Large intestine (tissue), 3 donors: ENCODE results near the gene PCDHGA6. TPM values are rescaled to one million over a fixed set of nuclear protein-coding genes. Genes with fewer than 3 reads are reported as not detected.
"Not testable (repeated sequence)": the region's sequence is repeated elsewhere in the genome, so short reads cannot be mapped to it uniquely, and the experiment has no call there.

ENCODE experiments used
- DNase-seq, 2 donors: peaks; one replicate each; pipeline versions ENCODE4 v3.0.0 to v3.0.0-alpha.2; 2013
- H3K27ac ChIP-seq: one replicate; pipeline ENCODE4 v1.5.1; 2013; ENCODE audit warnings: low read length
- H3K27me3 ChIP-seq: 2 replicates; pipeline ENCODE4 v1.6.1; 2013; ENCODE audit warnings: low read length; ENCODE audit not compliant: control insufficient read depth, insufficient read depth
- H3K36me3 ChIP-seq: 2 replicates; pipeline ENCODE4 v1.6.1; 2013; ENCODE audit warnings: low read length; ENCODE audit not compliant: control insufficient read depth, insufficient read depth
- H3K4me1 ChIP-seq: one replicate; pipeline ENCODE4 v1.6.1; 2013; ENCODE audit warnings: low read length; ENCODE audit not compliant: control insufficient read depth, insufficient read depth
- H3K4me3 ChIP-seq: one replicate; pipeline ENCODE4 v1.5.1; 2013; ENCODE audit warnings: low read length
- H3K9me3 ChIP-seq: one replicate; pipeline ENCODE4 v1.6.1; 2013; ENCODE audit warnings: mild to moderate bottlenecking, low read depth, low read length, moderate library complexity; ENCODE audit not compliant: control insufficient read depth
- WGBS: methylation state at CpG from one replicate; pipeline ENCODE4 v1.1.5; 2013; ENCODE audit warnings: low lambda C conversion rate; ENCODE audit not compliant: insufficient coverage; 5-methylcytosine and 5-hydroxymethylcytosine counted together
- polyA plus RNA-seq: library from polyadenylated mRNA; unstranded; fragments of 120-200 nt; gene quantifications from one replicate; pipeline ENCODE4 v1.2.1, GENCODE V29; 2013

The PCDHGA6 gene
- polyA plus RNA-seq, 1 donor = 1.9 TPM

DNA sequence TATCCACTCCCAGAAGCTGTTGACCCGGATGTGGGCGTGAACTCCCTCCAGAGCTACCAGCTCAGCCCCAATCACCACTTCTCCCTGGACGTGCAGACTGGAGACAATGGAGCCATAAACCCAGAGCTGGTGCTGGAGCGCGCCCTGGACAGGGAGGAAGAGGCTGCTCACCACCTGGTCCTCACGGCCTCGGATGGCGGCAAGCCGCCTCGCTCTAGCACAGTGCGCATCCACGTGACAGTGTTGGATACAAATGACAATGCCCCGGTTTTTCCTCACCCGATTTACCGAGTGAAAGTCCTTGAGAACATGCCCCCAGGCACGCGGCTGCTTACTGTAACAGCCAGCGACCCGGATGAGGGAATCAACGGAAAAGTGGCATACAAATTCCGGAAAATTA is 19.6 kb downstream of the PCDHGA6 start:
- Histone ChIP-seq H3K27ac (no peak overlapping the region), H3K4me3 (no peak overlapping the region), H3K4me1 (no peaks in the 10 kb centered on the region), H3K36me3 (no peaks in the 10 kb centered on the region), H3K27me3 (peaks cover 41% of the 10 kb centered on the region), H3K9me3 (peaks cover 56% of the 10 kb centered on the region)
- no peak for DNase-seq
- 31% methylated on average over 3 of the region's 21 CpGs for WGBS

DNA sequence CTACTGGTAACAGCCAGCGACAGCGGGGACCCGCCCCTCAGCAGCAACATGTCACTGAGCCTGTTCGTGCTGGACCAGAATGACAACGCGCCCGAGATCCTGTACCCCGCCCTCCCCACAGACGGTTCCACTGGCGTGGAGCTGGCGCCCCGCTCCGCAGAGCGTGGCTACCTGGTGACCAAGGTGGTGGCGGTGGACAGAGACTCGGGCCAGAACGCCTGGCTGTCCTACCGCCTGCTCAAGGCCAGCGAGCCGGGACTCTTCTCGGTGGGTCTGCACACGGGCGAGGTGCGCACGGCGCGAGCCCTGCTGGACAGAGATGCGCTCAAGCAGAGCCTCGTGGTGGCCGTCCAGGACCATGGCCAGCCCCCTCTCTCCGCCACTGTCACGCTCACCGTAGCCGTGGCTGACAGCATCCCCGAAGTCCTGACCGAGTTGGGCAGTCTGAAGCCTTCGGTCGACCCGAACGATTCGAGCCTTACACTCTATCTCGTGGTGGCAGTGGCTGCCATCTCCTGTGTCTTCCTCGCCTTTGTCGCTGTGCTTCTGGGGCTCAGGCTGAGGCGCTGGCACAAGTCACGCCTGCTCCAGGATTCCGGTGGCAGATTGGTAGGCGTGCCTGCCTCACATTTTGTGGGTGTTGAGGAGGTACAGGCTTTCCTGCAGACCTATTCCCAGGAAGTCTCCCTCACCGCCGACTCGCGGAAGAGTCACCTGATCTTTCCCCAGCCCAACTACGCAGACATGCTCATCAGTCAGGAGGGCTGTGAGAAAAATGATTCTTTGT is 20.9 kb downstream of the PCDHGA6 start:
- H3K36me3 ChIP-seq, H3K4me3 ChIP-seq, DNase-seq, H3K27ac ChIP-seq, H3K4me1 ChIP-seq: not testable (repeated sequence)
- Histone ChIP-seq H3K27me3 (peaks cover 42% of the 10 kb centered on the region), H3K9me3 (peaks cover 58% of the 10 kb centered on the region)
- WGBS = no CpG with 5 or more reads among the region's 53 CpGs

DNA sequence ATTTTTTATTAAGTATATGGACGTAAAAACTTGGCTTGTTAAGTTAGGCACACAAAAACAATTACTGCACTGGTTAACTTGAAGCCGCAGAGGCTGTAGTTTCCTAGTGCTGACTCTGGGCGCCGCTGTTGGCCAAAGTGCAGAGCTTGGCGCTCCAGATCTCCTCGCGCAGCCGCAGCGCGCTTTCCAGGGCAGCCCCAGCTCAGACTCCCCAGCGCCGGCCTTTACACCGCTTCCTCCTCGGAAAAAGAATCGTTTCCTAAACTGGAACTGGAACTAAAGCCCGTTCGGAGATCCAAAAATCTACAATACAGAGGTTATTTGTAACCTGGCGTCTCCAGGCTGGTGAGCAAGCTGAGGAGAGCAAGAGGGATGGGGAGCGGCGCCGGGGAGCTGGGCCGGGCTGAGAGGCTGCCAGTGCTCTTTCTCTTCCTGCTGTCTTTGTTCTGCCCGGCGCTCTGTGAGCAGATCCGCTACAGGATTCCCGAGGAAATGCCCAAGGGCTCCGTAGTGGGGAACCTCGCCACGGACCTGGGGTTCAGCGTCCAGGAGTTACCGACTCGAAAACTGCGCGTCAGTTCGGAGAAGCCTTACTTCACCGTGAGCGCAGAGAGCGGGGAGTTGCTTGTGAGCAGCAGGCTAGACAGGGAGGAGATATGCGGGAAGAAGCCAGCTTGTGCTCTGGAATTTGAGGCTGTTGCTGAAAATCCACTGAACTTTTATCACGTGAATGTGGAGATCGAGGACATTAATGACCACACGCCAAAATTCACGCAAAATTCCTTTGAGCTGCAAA is 24.3 kb downstream of the PCDHGA6 start, which contains the start of gene PCDHGB5:
TSS of gene PCDHGB5 (plus strand) at position 192 of the 796 bp plus-strand sequence. CDS start at position 373, 181 bp downstream.
- H3K4me1 ChIP-seq = not testable (repeated sequence)
- WGBS = no CpG with 5 or more reads among the region's 43 CpGs
- peaks cover 53% of the 10 kb centered on the region for H3K9me3 ChIP-seq

DNA sequence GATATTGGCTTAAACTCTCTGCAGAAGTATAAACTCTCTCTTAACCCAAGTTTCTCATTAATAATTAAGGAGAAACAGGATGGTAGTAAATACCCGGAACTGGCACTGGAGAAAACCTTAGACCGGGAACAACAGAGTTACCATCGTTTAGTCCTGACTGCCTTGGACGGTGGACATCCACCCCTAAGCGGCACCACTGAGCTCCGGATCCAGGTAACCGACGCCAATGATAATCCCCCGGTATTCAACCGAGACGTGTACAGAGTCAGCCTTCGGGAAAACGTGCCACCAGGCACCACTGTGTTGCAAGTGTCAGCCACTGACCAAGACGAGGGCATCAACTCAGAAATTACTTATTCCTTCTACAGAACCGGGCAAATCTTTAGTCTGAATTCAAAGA is 24.9 kb downstream of the PCDHGA6 start:
- DNase-seq = no peak
- H3K4me1 ChIP-seq = no peaks in the 10 kb centered on the region
- no peaks in the 10 kb centered on the region for H3K36me3 ChIP-seq
- H3K9me3 ChIP-seq = peaks cover 52% of the 10 kb centered on the region
- H3K4me3 ChIP-seq = no peak overlapping the region
- peaks cover 47% of the 10 kb centered on the region for H3K27me3 ChIP-seq
- H3K27ac ChIP-seq = no peak overlapping the region
- WGBS = no CpG with 5 or more reads among the region's 15 CpGs

More for the DNA sequence above, 24.3 kb downstream of the PCDHGA6 start, which contains the start of gene PCDHGB5:
- not testable (repeated sequence) for H3K27ac ChIP-seq, H3K36me3 ChIP-seq
- H3K27me3 ChIP-seq = peaks cover 47% of the 10 kb centered on the region
- peak in 1 of 2 donors; percentile 32 for DNase-seq
- peak within 1 kb of the TSS; percentile 26 for H3K4me3 ChIP-seq

DNA sequence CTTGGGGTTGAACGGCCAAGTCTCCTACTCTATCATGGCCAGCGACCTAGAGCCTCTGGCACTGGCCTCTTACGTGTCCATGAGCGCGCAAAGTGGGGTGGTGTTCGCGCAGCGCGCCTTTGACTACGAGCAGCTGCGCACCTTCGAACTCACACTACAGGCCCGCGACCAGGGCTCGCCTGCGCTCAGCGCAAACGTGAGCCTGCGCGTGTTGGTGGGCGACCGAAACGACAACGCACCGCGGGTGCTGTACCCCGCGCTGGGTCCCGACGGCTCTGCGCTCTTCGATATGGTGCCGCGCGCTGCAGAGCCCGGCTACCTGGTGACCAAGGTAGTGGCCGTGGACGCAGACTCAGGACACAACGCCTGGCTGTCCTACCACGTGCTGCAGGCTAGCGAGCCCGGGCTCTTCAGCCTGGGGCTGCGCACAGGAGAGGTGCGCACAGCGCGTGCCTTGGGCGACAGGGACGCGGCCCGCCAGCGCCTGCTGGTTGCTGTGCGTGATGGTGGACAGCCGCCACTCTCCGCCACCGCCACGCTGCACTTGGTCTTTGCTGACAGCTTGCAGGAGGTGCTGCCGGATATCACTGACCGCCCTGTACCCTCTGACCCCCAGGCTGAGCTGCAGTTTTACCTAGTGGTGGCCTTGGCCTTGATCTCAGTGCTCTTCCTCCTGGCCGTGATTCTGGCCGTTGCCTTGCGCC is 26.0 kb downstream of the PCDHGA6 start:
- no peak for DNase-seq
- Histone ChIP-seq H3K4me3 (no peak overlapping the region), H3K27me3 (peaks cover 49% of the 10 kb centered on the region), H3K4me1 (no peaks in the 10 kb centered on the region), H3K9me3 (peaks cover 46% of the 10 kb centered on the region), H3K27ac (no peak overlapping the region), H3K36me3 (no peaks in the 10 kb centered on the region)
- no CpG with 5 or more reads among the region's 61 CpGs for WGBS

DNA sequence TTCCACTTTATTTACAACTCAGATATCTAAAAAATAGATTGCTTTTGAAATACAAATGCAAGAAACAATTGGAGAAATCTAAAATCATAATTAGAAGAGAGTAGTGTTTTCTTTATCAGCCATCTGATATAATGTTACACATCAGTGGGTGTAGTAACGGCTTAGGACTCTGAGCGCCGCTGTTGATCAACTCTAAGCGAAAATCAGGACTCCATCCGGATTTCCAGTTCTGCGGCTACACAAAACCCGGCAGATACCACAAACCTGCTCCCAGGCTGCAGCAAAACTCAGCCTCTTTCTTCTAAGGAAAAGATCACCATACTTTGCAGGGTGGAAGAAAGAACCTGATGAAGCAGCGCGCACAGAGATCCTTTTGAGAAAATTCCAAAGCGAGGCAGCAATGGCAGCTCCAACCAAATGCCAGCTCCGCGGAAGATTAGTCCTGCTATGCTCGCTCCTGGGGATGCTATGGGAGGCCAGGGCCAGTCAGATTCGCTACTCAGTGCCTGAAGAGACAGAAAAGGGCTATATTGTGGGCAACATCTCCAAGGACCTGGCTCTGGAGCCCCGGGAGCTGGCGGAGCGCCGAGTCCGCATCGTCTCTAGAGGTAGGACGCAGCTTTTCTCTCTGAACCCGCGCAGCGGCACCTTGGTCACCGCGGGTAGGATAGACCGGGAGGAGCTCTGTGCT is 29.0 kb downstream of the PCDHGA6 start, which contains the start of gene PCDHGA9:
TSS of gene PCDHGA9 (plus strand) at position 226 of the 691 bp plus-strand sequence. CDS start at position 401, 175 bp downstream.
- Histone ChIP-seq H3K27me3 (peaks cover 53% of the 10 kb centered on the region), H3K36me3 (no peaks in the 10 kb centered on the region), H3K9me3 (peaks cover 41% of the 10 kb centered on the region), H3K4me3 (no peak within 1 kb of the TSS), H3K27ac (no peak within 1 kb of the TSS), H3K4me1 (no peaks in the 10 kb centered on the region)
- no CpG with 5 or more reads among the region's 27 CpGs for WGBS
- no peak for DNase-seq

DNA sequence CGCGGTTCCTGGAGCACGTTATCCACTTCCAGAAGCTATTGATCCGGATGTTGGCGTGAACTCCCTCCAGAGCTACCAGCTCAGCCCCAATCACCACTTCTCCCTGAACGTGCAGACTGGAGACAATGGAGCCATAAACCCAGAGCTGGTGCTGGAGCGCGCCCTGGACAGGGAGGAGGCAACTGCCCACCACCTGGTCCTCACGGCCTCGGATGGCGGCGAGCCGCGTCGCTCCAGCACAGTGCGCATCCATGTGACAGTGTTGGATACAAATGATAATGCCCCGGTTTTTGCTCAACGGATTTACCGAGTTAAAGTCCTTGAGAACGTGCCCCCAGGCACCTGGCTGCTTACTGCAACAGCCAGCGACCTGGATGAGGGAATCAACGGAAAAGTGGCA is 29.7 kb downstream of the PCDHGA6 start:
- DNase-seq = no peak
- WGBS = no CpG with 5 or more reads among the region's 22 CpGs
- H3K9me3 ChIP-seq = peaks cover 44% of the 10 kb centered on the region
- no peak overlapping the region for H3K4me3 ChIP-seq
- H3K4me1 ChIP-seq = no peaks in the 10 kb centered on the region
- H3K27me3 ChIP-seq = peaks cover 57% of the 10 kb centered on the region
- H3K36me3 ChIP-seq = no peaks in the 10 kb centered on the region
- no peak overlapping the region for H3K27ac ChIP-seq

DNA sequence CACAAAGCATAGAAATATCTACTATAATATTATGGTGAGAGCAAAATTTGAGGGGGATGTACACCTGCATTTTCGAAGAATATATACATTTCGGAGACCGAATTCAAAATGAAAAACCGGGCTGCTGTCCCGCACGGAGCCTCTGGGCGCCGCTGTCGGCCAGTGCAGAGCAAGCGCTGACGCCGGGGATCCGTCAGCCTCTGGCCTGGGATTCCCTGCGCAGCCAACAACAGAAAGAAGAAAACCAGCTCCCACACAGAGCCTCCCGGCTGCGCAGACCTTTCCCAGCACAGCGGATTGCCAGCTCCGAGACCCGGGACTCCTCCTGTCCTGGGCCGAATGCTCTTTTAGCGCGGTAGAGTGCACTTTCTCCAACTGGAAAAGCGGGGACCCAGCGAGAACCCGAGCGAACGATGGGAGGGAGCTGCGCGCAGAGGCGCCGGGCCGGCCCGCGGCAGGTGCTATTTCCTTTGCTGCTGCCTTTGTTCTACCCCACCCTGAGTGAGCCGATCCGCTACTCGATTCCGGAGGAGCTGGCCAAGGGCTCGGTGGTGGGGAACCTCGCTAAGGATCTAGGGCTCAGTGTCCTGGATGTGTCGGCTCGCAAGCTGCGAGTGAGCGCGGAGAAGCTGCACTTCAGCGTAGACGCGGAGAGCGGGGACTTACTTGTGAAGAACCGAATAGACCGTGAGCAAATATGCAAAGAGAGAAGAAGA is 34.3 kb downstream of the PCDHGA6 start, which contains the start of gene PCDHGB6:
TSS of gene PCDHGB6 (plus strand) at position 232 of the 716 bp plus-strand sequence. CDS start at position 414, 182 bp downstream.
- H3K36me3 ChIP-seq, H3K27ac ChIP-seq, H3K4me1 ChIP-seq: not testable (repeated sequence)
- H3K9me3 ChIP-seq = peaks cover 49% of the 10 kb centered on the region
- DNase-seq = peak in 1 of 2 donors; percentile 52
- peak within 1 kb of the TSS; percentile 27 for H3K4me3 ChIP-seq
- H3K27me3 ChIP-seq = peaks cover 65% of the 10 kb centered on the region
- WGBS = 17% methylated on average over 1 of the region's 51 CpGs

DNA sequence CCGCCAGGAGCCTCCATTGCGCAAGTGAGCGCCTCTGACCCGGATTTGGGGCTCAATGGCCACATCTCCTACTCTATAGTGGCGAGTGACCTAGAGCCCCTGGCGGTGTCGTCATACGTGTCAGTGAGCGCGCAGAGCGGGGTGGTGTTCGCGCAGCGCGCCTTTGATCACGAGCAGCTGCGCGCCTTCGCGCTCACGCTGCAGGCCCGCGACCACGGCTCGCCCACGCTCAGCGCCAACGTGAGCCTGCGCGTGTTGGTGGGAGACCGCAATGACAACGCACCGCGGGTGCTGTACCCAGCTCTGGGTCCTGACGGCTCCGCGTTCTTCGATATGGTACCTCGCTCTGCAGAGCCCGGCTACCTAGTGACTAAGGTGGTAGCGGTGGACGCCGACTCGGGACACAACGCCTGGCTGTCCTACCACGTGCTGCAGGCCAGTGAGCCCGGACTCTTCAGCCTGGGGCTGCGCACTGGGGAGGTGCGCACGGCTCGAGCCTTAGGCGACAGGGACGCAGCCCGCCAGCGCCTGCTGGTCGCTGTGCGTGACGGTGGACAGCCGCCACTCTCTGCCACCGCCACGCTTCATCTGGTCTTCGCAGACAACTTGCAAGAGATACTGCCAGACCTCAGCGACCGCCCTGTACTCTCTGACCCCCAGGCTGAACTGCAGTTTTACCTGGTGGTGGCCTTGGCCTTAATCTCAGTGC is 36.1 kb downstream of the PCDHGA6 start:
- Histone ChIP-seq H3K9me3 (peaks cover 45% of the 10 kb centered on the region), H3K27ac (no peak overlapping the region), H3K4me1 (no peaks in the 10 kb centered on the region), H3K27me3 (peaks cover 63% of the 10 kb centered on the region), H3K36me3 (no peaks in the 10 kb centered on the region), H3K4me3 (no peak overlapping the region)
- WGBS = no CpG with 5 or more reads among the region's 64 CpGs
- DNase-seq = no peak
